Activated naive CD8-positive, alpha-beta T cell treated with anti-CD3 and anti-CD28 coated beads for 36 hours (primary cell): ENCODE data around the gene TNFSF13. TPM values are rescaled to one million over a fixed set of nuclear protein-coding genes. Genes with fewer than 3 reads are reported as not detected.

Source experiments
- DNase-seq: peaks from one replicate; pipeline ENCODE4 v3.0.0; 2021
- H3K27ac Mint-ChIP-seq: one replicate; pipeline ENCODE4 v1.8.0; 2022; ENCODE audit warnings: mild to moderate bottlenecking, moderate library complexity, mixed read lengths
- H3K27me3 Mint-ChIP-seq: one replicate; pipeline ENCODE4 v1.8.0; 2022; ENCODE audit warnings: mild to moderate bottlenecking, mixed read lengths
- H3K36me3 Mint-ChIP-seq: one replicate; pipeline ENCODE4 v1.8.0; 2021; ENCODE audit warnings: mild to moderate bottlenecking, mixed read lengths
- H3K4me1 Mint-ChIP-seq: one replicate; pipeline ENCODE4 v1.8.0; 2021; ENCODE audit warnings: mixed read lengths
- H3K4me3 Mint-ChIP-seq: one replicate; pipeline ENCODE4 v1.8.0; 2022; ENCODE audit warnings: mild to moderate bottlenecking, moderate library complexity, mixed read lengths
- H3K9me3 Mint-ChIP-seq: one replicate; pipeline ENCODE4 v1.8.0; 2022; ENCODE audit warnings: mixed read lengths
- total RNA-seq, 2 experiments: library from RNA; stranded (reverse); gene quantifications; one replicate each; pipeline ENCODE4 v1.2.3, GENCODE V29; 2021

The TNFSF13 gene
- total RNA-seq, 2 experiments from 2014 or later: 6.3 to 7.3 TPM

GRCh38 chr17:7541074-7541621 is 17.4 kb upstream of the TNFSF13 start:
- Mint-ChIP-seq H3K27me3 (no peaks in the 10 kb centered on the region), H3K27ac (no peak overlapping the region), H3K36me3 (no peaks in the 10 kb centered on the region), H3K4me3 (no peak overlapping the region), H3K4me1 (no peaks in the 10 kb centered on the region), H3K9me3 (peaks cover 6% of the 10 kb centered on the region)
- DNase-seq: no peak

GRCh38 chr17:7544911-7545310 is 13.6 kb upstream of the TNFSF13 start:
- H3K27ac Mint-ChIP-seq: no peak overlapping the region
- H3K4me3 Mint-ChIP-seq: no peak overlapping the region
- H3K9me3 Mint-ChIP-seq: no peaks in the 10 kb centered on the region
- peaks cover 1% of the 10 kb centered on the region for H3K36me3 Mint-ChIP-seq
- H3K4me1 Mint-ChIP-seq: peaks cover 15% of the 10 kb centered on the region
- H3K27me3 Mint-ChIP-seq: no peaks in the 10 kb centered on the region
- no peak for DNase-seq

DNA sequence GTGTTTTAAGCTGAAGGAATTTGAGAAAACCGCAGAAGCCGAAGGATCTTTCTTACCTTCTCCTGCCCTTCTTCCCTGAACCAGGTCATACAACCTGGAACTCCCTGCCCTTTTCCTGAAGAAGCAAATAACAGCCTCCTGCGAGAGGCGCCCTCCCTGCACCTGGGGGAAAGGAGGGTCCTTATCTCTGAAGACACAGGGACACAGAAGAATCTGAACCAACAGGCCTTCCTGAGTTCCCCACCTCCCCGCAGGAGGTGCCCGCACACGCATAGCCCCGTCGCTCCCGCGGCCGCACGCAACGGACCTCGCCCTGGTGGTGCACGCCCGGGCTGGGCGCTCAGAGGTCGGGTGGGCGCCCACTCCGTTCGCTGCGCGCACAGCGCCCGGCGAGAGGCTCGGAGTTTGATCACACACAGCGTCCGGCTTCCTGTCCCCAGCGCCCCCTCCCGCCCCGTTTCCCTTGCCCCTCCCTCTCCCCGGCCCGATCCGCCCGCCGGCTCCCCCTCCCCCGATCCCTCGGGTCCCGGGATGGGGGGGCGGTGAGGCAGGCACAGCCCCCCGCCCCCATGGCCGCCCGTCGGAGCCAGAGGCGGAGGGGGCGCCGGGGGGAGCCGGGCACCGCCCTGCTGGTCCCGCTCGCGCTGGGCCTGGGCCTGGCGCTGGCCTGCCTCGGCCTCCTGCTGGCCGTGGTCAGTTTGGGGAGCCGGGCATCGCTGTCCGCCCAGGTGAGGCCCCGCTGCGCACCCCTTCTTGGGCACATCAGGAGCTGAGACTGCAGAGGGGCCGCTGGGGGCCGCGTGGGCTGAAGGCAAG is 9.8 kb upstream of the TNFSF13 start, which contains the start of gene TNFSF12:
TNFSF12 (plus strand) TSS at position 474 of the 816 bp plus-strand sequence; CDS start at position 570, 96 bp downstream.
- Mint-ChIP-seq H3K27ac (peak within 1 kb of the TSS; percentile 79), H3K36me3 (peaks cover 8% of the 10 kb centered on the region), H3K9me3 (no peaks in the 10 kb centered on the region), H3K4me3 (peak within 1 kb of the TSS; percentile 83), H3K4me1 (peaks cover 50% of the 10 kb centered on the region), H3K27me3 (no peaks in the 10 kb centered on the region)
- DNase-seq: peak; percentile 67

- peak overlapping the region; percentile 49 for H3K27ac Mint-ChIP-seq
- no peaks in the 10 kb centered on the region for H3K27me3 Mint-ChIP-seq
- no peaks in the 10 kb centered on the region for H3K9me3 Mint-ChIP-seq
- H3K4me1 Mint-ChIP-seq: peaks cover 53% of the 10 kb centered on the region
- peak overlapping the region; percentile 67 for H3K4me3 Mint-ChIP-seq
- peaks cover 8% of the 10 kb centered on the region for H3K36me3 Mint-ChIP-seq
- DNase-seq: peak; percentile 59
These were observed 9.0 kb upstream of the TNFSF13 start for GRCh38 chr17:7549401-7550055.

- no peak for DNase-seq
- Mint-ChIP-seq H3K27me3 (no peaks in the 10 kb centered on the region), H3K4me3 (no peak overlapping the region), H3K36me3 (peaks cover 8% of the 10 kb centered on the region), H3K4me1 (peaks cover 57% of the 10 kb centered on the region), H3K9me3 (no peaks in the 10 kb centered on the region), H3K27ac (peak overlapping the region; percentile 88)
These were observed 8.2 kb upstream of the TNFSF13 start for GRCh38 chr17:7550344-7550743.

GRCh38 chr17:7551396-7551795 is 7.2 kb upstream of the TNFSF13 start:
- Mint-ChIP-seq H3K4me1 (peaks cover 61% of the 10 kb centered on the region), H3K4me3 (peak overlapping the region; percentile 11), H3K27me3 (no peaks in the 10 kb centered on the region), H3K9me3 (no peaks in the 10 kb centered on the region), H3K36me3 (peaks cover 8% of the 10 kb centered on the region), H3K27ac (peak overlapping the region; percentile 88)
- DNase-seq: no peak

DNA sequence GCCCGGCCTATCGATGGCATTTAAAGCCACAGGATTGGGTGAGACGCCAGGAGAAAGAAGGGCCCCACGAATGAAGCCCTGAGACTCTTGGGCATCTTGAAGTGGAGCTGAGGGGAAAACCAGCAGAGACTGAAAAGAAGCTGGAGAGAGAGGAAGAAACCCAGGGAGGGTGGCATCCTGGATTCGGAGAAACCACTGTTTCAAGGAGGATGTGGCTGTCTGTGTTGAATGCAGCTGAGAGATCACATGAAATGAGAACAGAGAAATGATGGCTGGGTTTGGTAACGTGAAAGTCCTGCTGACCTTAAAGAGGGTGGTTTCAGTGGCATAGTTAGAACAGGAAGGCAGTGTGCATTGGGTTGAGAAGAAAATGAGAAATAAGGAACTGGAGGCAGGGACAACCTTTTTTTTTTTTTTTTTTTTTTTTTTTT is 5.9 kb upstream of the TNFSF13 start:
- Mint-ChIP-seq H3K4me1 (peaks cover 60% of the 10 kb centered on the region), H3K4me3 (peak overlapping the region; percentile 57), H3K36me3 (peaks cover 8% of the 10 kb centered on the region), H3K27me3 (no peaks in the 10 kb centered on the region), H3K9me3 (no peaks in the 10 kb centered on the region), H3K27ac (peak overlapping the region; percentile 88)
- DNase-seq: peak; percentile 51

DNA sequence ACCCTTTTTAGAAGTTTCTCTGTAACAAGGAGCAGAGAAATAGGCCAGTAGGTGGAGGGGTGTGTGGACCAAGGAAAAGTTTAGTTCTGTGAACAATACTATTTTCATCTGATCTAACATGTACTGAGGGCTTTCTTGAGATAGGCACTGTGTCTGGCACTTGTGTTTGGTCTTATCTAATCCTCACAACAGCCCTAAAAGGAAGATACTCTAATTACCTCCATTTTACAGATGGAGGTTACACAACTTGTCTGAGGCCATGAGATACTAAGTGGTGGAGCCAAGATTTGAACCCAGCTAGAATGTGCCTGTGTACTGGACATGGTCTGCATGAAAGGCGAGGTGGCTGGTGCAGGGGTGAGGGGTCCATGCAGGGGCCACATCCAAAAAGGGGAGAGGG is 5.2 kb upstream of the TNFSF13 start:
- no peaks in the 10 kb centered on the region for H3K27me3 Mint-ChIP-seq
- peaks cover 62% of the 10 kb centered on the region for H3K4me1 Mint-ChIP-seq
- H3K36me3 Mint-ChIP-seq: peaks cover 7% of the 10 kb centered on the region
- H3K4me3 Mint-ChIP-seq: peak overlapping the region; percentile 25
- H3K9me3 Mint-ChIP-seq: no peaks in the 10 kb centered on the region
- H3K27ac Mint-ChIP-seq: peak overlapping the region; percentile 88
- no peak for DNase-seq

GRCh38 chr17:7555320-7555948 is 3.1 kb upstream of the TNFSF13 start:
- Mint-ChIP-seq H3K4me1 (peaks cover 68% of the 10 kb centered on the region), H3K27me3 (no peaks in the 10 kb centered on the region), H3K36me3 (peaks cover 8% of the 10 kb centered on the region), H3K9me3 (no peaks in the 10 kb centered on the region), H3K27ac (peak overlapping the region; percentile 16), H3K4me3 (no peak overlapping the region)
- DNase-seq: no peak

DNA sequence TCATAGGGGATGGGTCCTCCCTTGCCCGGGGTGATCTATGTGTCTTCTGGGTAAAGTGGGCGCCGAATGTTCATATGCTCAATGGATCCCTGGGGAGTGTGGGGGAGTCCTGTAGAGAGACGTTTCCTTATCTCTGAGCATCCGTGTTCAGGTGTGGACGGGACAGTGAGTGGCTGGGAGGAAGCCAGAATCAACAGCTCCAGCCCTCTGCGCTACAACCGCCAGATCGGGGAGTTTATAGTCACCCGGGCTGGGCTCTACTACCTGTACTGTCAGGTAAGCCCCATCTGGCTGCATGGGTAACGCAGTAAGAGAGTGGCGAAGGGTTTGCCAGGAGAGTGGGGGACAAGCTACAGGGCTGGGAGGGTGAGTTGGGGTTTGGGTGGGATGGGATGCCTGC is 1.9 kb upstream of the TNFSF13 start:
- H3K27me3 Mint-ChIP-seq: no peaks in the 10 kb centered on the region
- H3K9me3 Mint-ChIP-seq: no peaks in the 10 kb centered on the region
- no peak for DNase-seq
- no peak overlapping the region for H3K4me3 Mint-ChIP-seq
- H3K27ac Mint-ChIP-seq: no peak overlapping the region
- peaks cover 10% of the 10 kb centered on the region for H3K36me3 Mint-ChIP-seq
- peaks cover 62% of the 10 kb centered on the region for H3K4me1 Mint-ChIP-seq

GRCh38 chr17:7557147-7557764 is 1.3 kb upstream of the TNFSF13 start:
- Mint-ChIP-seq H3K4me1 (peaks cover 56% of the 10 kb centered on the region), H3K36me3 (peaks cover 10% of the 10 kb centered on the region), H3K9me3 (no peaks in the 10 kb centered on the region), H3K4me3 (no peak overlapping the region), H3K27ac (no peak overlapping the region), H3K27me3 (no peaks in the 10 kb centered on the region)
- no peak for DNase-seq

- H3K27me3 Mint-ChIP-seq: no peaks in the 10 kb centered on the region
- peak overlapping the region; percentile 87 for H3K27ac Mint-ChIP-seq
- H3K4me1 Mint-ChIP-seq: peaks cover 56% of the 10 kb centered on the region
- peak overlapping the region; percentile 78 for H3K4me3 Mint-ChIP-seq
- no peaks in the 10 kb centered on the region for H3K9me3 Mint-ChIP-seq
- DNase-seq: peak; percentile 52
- peaks cover 17% of the 10 kb centered on the region for H3K36me3 Mint-ChIP-seq
These were observed 591 bp upstream of the TNFSF13 start for GRCh38 chr17:7557775-7558543.

DNA sequence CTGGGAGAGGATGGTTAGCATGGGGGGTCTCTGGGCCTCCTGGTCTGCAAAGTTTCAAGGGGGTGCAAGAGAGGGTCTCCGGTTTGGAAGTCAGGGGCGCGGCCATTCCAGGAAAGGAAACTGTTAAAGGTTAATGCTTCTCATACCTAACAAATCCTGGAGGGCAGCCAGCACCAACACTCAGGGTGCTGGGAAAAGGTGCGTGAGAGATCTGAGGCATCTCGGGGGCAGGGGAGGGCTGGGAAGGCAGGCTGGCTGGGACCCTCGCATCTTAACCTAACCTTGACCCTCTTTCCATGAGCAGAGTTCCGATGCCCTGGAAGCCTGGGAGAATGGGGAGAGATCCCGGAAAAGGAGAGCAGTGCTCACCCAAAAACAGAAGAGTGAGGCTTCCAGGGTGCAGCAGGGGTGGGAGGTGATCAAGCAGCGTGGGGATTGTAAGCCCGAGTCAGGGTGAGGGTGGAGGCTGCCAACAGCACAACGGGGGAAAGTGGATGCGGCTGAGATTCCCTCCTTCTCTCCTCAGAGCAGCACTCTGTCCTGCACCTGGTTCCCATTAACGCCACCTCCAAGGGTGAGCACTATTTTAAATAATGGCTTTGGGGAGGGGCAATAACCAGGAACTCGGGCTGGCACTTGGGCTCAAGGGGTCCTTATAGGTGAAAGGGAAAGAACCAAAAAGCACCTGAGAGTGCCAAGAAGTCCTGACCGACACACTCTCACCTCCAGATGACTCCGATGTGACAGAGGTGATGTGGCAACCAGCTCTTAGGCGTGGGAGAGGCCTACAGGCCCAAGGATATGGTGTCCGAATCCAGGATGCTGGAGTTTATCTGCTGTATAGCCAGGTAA is 996 bp downstream of the TNFSF13 start:
- Mint-ChIP-seq H3K36me3 (peaks cover 20% of the 10 kb centered on the region), H3K27ac (peak overlapping the region; percentile 92), H3K9me3 (no peaks in the 10 kb centered on the region), H3K4me3 (peak overlapping the region; percentile 90), H3K4me1 (peaks cover 49% of the 10 kb centered on the region), H3K27me3 (no peaks in the 10 kb centered on the region)
- DNase-seq: no peak
